Dedifferentiated amniotic fluid mesenchymal stem cell (primary cell): ENCODE results near the gene HSF2BP.
"Not testable (repeated sequence)": the region's sequence is repeated elsewhere in the genome, so short reads cannot be mapped to it uniquely, and the experiment has no call there.

ENCODE experiments used
- DNase-seq: peaks from one replicate; pipeline ENCODE4 v3.0.0-alpha.2; 2016; ENCODE audit errors: extremely low spot score

HSF2BP gene

DNA sequence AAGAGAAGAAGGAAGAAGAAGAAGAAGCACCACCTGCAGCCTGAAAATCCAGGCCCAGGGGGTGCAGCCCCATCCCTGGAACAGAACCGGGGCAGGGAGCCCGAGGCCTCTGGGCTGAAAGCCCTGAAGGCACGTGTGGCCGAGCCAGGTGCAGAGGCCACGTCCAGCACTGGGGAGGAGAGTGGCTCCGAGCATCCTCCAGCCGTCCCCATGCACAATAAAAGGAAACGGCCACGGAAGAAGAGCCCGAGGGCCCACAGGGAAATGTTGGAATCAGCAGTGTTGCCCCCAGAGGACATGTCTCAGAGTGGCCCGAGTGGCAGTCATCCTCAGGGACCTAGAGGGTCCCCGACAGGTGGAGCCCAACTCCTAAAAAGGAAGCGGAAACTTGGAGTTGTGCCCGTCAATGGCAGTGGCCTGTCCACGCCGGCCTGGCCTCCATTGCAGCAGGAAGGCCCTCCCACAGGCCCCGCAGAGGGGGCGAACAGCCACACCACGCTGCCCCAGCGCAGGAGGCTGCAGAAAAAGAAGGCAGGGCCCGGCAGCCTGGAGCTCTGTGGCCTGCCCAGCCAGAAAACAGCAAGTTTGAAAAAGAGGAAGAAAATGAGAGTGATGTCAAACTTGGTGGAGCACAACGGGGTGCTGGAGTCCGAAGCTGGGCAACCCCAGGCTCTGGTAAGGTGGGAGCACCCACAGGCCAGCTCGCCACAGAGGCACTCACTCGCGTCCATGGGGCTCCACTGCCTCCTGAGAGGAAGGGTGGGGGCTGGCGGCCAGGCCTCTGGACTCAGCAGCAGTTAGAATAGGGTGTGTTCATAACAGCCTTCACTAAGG, 28.5 kb upstream of the HSF2BP start:
- DNase-seq = no peak

DNA sequence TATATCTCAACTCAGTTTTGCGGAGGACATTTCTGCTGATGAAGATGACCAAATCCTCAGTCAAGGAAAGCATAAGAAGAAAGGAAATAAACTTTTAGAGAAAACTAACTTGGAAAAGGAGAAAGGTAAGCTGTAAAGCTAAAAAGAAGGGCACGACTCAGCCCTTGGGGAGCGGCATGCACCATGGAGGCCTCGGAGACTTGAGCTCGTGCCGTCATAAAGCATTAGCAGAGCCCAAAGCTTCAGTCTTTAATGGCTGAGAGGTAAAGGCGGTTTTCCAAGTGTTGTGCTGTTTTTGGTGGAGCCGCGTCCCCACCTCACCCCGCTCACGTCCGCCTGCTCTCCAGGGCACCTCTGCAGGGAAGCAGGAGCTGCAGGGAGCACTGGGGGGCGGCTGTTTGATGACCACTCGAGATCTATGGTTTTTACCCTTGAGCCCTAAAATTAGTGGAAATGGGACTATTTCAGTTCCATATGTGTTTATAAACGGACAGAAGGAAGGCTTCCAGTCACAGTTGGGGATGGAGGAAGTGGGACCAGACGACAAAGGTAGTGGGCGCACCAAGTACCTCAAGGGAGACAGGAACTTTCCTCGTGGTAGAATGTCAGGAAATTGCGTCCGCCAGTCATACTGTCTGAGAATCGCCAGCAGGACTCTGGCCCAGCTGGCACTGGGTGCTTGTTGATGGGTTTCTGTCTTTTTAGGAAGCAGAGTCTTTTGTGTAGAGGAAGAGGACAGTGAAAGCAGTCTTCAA, 27.7 kb upstream of the HSF2BP start:
- DNase-seq = no peak

DNA sequence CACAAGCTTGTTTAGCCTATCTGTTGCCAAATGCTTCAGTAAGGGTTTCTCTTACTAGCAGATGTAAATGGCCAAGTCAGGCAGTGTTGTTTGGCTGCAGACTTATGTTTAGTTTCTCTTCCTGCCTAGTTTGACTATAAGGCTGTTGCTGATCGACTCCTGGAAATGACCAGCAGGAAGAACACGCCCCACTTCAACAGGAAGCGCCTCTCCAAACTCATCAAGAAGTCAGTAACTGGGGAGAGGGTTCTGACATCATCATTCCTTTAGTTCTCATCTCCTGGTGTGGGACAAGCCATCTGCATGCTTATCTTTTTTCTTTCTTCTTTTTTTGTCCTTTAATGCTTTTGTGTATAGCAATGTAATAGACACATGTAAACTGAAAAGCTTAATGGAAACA, 25.1 kb upstream of the HSF2BP start:
- no peak for DNase-seq

DNA sequence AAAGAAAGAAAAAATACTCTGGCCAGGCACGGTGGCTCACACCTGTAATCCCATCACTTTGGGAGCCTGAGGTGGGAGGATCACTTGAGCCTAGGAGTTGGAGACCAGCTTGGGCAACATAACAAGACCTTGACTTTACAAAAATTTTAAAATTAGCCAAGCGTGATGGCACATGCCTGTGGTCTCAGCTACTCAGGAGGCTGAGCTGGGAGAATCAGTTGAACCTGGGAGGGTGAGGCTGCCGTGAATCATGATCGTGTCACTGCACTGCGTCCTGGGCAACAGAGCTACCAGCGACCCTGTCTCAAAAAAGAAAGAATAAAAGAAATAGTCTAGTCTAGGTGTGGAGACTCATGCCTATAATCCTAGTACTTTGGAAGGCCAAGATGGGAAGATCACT, 22.4 kb upstream of the HSF2BP start:
- DNase-seq = no peak

DNA sequence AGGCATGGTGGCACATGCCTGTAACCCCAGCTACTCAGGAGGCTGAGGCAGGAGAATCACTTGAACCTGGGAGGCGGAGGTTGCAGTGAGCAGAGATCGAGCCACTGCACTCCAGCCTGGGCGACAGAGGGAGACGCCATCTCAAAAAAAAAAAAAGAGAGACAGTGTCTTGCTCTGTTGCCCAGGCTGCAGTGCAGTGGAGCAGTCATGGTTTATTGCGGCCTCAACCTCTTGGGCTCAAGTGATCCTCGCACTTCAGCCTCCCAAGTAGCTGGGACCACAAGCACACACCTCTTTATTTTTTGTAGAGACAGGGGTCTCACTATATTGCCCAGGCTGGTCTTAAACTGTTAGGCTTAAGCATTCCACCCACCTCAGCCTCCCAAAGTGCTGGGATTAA, 21.1 kb upstream of the HSF2BP start:
- DNase-seq = not testable (repeated sequence)

DNA sequence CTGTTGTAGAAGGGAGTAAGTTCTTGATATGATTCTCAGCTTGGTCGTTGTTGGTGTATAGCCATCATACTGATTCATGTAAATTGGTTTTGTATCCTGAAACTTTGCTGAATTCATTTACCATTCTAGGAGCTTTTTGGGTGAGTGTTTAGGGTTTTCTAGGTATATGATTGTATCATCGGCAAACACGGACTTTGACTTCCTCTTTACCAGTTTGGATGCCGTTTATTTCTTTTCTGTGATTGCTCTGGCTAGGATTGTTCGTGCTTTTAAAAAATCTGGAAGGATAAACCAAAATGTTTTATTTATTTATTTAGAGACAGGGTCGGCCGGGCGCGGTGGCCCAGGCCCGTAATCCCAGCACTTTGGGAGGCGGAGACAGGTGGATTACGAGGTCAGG, 20.7 kb upstream of the HSF2BP start:
- no peak for DNase-seq

DNA sequence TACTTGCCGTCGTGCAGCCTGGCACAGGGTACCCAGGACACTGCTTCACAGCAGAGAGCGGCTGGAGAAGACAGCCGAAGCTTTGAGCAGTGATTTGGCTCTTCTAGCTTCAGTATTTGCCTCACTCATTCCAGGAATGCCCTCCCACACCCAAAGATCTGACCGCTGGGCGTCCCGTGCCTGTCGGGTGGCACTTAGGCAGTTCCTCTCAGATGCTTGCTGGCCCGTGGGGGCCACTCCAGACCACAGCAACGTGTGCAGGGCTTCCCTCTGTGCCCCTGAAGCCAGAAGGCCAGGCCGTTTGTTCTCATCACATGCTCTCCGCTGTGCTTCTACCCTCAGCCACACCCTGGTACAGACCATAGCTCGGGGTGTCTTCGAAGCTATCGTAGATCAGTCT, 17.1 kb upstream of the HSF2BP start:
- no peak for DNase-seq

DNA sequence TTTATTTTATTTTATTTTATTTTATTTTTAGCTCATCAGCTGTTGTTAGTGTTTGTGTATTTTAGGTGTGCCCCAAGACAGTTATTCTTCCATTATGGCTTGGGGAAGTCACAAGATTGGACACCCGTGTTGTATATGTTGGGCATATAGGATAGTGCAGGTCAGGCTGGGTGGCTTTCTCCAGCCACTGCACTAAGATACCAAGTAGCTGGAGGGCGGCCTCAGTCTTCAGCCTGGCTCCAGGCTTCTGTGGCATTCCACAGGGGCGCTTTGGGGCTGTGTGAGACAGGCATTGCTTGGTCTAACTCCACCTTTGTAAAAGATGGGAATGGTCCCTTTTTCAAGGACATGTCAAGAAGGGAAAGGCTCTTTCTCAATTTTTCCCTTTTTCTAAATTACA, 16.6 kb upstream of the HSF2BP start:
- no peak for DNase-seq

DNA sequence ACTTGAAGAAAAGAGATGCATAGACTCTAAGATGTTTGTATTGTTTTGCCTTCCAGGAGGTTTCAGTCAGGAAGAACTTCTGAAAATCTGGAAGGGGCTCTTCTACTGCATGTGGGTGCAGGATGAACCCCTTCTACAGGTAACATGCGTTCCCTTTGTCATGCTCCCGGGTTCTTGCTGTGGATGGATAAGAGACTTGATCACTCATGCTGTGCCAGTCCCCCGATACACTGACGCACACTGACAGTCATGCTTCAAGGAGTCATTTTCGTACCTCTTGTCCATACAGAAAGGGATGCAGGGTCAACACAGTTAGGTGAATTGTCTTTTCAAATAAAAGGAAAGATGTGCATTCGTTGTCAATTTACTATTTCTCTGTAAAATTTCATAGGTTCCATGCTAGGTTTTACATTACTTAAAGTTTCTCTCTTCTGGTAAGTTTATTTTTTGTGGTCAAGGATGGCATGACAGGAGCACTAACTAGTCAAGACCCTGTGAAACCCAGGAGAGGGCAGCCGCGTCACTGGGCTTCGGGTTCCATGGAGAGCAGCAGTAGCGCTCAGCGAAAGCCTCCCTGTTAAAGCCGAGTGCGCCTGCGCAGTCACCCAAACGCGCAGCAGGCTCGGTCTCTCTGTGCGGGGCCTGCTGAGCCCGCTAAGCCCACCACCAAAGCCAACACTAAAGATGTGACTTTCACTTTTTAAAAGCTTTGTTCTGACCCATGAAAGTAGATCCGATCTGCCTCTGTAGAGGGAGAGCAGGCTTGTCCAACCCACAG, 10.7 kb upstream of the HSF2BP start:
- no peak for DNase-seq

DNA sequence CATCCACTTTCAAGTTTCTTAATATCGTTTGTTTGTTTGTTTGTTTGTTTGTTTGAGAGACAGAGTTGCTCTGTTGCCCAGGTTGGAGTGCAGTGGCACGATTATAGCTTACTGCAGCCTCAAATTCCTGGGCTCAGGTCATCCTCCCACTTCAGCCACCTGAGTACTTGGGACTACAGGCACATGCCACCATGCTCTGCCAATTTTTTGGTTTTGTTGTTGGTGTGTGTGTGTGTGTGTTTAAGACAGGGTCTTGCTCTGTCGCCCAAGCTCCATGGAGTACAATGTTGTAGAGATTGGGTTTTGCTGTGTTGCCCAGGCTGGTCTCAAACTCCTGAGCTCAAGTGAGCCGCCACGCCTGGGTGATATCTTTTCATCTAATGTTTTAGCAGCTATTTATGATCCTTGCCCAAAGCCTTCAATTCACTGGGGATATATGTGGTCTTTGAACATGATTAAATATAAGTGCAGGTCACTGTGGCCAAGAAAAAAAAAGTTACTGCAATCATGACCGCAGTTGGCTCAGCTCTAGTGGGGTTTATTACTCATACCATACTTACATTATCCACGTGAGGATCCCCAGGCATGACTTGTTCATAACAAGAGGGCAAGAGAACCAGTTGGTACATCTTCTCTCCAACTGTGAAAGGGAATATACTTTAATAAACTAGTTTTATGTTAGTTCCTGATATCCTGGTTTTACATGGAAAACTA, 8.1 kb upstream of the HSF2BP start:
- no peak for DNase-seq

DNA sequence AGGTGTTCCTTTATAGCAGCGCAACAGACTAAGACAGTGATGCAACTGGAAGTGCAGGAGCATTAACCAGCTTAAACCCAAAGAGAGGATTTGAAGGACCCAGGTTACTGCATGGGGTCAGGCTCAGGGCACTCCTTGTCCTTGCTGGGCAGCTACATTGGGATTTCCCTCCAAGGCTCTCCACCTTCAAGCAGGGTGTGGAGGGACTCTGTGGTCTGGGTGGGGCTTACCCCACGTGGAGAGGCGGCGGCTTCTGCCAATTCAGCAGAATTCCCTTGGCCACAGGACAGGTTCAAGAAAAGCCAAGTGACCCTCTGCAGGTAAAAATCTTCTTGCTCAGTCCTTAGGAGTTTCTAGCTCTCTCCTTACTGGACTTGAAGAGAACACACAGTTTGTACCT, 6.6 kb upstream of the HSF2BP start:
- no peak for DNase-seq

DNA sequence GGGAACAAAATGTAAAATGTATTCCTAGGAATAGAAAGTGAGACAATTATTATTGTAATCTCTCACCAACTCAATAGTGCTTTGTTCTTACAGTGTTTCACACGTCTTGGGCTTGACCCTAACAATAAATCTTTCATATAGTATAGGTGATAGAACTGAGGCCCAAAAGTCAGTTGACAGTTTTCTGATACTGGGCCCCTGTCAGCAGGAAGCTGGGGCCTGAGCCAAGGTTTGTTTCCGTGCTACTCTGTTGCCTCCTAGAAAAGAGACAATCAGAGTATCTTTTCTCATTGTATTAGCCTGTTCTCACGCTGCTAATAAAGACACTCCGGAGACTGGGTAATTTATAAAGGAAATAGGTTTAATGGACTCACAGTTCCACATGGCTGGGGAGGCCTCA, 5.1 kb upstream of the HSF2BP start:
- DNase-seq = no peak

DNA sequence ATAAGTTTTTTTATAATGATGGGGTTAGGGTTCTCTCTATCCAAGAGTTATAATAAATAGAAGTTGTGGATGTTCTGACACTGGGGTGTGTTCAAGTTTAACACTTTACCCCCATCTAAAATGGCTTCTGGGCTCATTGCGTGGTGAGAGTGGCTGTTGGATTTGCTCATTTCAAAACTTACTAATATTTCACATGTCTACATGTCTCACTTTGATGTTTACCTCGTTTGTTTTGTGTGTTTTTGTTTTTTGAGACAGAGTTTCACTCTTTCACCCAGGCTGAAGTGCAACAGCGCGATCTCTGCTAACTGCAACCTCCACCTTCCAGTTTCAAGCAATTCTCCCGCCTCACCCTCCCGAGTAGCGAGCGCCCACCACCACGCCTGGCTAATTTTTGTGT, 3.7 kb upstream of the HSF2BP start:
- no peak for DNase-seq

DNA sequence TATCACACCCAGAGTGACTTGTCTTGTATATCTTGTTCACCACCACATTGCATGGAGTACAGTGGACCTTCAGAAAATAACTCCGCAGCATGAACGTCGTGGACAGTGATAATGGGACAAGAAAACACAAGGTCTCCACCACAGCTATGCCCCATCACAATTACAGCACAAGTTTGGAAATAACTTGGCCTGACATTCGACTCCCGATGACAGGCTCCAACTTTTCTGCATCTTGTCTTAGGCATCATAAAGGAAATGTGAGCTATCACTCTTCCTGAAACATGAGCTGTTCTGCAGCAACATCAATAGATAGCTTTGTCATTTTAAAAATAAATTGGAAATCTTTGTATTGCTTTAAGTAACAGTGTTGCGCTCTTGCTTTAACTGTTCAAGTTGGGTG, 3.0 kb upstream of the HSF2BP start:
- DNase-seq = no peak

DNA sequence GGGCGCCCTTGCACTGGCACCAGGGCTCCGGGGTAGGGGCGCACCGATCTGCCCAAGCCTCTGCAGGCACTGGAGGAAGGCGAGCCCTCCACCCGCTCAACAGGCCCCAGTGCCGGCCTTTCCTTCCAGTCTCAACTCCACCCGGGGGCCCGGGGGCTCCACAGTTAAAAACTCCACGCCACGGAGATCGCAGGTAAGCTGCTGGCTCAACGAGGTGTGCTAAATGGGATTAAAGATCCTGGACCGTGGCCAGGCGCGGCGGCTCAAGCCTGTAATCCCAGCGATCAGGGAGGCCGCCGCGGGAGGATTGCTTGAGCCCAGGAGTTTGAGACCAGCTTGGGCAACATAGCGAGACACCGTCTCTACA, 536 bp downstream of the HSF2BP start:
- no peak for DNase-seq

DNA sequence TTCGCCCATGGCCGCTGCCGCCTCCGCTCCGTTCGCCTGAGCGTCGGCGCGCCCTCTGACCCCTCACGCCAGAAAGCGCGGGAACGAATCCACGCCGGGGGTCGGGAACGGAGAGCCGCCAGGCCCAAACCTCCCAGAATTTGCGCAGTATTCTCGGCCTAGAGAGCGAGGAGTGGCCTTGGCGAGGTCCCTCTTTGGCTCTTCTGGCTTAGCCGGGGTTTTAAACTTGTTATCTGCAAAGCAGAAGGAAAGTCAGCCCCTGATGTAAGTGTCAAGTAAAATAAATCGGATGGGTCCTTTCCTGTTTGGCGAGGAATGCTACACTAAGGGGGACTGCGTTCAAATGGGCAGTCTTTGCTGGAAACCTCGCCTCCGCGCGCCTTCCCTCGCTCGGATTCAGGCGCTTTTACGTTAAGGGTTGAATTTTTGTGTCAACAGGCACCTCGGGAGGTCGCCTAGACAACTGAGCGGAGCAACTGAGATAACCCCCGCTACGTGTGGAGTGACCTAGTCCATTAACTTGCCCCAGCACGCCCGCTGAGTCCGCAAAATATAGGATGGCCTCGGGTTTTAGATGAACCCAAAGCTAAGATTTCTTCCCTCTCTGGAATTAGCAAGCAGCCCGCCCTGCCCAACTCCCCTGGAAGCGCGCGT, 1.1 kb downstream of the HSF2BP start:
- no peak for DNase-seq

DNA sequence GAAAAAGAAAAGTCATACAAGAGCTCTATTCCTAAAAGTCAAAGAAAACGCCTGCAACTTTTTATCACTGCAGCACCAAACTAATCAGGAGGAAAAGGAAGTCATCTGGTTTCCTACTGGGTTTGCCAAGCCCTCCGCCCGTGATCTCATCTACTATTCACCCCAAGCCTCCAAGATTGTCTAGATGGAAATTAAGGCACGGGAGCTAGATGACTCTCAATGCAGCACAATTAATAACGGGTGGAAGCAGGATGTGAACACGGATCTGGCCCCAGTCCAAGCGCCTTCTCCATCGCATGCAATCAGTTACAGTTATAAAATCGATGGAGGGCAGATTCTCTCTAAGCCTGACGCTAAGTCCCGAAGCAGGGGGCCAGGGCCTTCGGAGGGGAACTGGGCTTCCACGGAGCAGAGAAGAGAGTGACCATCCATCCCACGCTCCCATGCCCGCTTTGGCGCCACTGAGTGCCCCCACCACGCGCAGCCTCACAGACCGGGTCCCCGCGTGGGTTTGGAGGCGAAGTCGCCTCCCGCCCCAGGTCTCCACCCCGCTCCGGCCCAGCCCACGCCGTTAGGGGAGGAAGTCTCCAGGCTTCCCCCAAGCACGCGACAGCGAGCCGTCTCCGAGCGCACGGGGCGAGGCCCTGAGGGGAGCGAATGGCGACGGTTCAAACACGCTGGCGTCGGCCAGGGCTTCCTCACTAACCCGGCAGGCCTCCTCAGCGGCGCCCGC, 1.8 kb downstream of the HSF2BP start:
- no peak for DNase-seq

DNA sequence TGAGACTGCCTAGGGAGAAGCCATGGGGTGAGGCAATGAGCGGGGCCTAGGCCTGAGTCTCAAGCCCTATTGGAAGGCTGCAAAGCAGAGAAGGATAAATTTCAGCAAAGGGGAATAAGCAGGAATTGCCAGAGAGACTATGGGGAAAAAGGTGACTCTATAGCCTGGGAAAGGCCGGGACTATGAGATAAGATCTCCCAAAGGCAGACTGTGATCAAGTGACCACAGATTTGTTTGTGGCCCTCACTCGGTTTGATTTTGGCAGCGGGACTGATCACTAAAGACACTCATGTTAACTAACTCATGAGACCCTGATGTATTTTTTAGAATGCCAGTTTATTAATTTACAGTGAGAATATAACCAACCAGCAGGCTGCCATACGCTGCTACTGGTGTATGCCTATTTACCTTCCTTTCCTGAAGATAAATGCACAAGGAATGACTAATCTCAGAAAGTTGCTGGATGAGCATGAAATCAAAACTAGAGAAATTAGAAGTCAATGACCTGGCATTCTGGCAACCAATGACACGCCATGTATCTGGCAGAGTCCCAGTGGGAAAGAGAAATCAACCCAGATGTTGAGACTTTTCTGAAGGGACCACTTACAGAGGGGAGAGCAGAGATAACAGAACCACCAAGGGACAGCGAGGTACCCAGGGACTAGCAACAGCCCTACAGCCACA, 4.3 kb downstream of the HSF2BP start:
- no peak for DNase-seq

DNA sequence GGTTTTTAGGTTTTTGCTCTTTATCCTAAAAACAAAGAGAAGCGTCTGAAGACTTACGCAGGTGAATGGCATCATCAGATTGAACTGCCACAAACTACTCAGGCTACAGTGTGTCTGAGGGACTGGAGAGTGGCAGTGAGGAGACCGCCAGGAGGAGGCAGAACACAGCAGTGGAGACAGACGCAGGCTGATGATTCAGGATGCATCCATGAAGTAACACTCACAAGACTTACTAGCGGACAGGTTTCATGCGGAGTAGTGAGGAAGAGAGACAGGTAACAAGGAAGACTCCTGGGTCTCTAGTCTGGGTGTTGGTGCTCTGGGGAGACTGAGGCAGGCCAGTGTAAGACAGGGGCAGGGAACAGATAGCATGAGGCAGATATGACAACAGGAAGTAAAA, 5.7 kb downstream of the HSF2BP start:
- DNase-seq = no peak

DNA sequence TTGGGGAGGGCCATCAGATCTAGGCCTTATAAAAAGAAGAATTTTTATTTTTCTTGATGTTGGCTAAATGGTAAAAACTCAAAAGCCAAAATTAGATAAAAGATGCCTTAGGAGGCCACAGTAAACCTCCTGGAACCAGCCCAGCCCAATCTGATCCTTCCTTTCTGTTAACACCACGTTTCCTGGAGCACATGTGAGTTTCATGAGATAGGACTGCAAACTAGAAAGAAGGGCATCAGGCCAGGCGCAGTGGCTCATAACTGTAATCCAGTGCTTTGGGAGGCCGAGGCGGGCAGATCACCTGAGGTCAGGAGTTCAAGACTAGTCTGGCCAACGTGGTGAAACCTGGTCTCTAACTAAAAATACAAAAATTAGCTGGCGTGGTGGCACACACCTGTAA, 6.7 kb downstream of the HSF2BP start:
- no peak for DNase-seq
